ENCODE results near the gene ASTN2.

Gene ASTN2

DNA sequence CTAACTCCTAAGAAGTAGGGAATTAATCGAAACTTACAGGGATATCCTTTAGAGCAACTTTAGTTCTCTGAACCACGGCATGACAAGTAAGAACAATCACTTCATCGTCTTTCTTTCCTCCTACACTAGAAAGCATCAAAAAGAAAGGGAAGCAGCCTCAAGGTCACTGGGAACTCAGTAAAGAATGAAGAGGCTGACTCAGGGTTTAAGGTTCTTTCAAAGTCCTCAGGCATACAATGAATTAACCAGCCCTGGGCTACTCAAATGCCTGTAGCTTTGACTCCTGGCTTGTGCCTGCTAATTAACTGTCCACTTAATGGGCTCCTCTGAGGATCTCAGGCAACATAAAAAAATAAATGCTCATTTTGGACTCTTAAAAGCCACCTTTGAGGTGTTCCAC, 625.8 kb downstream of the ASTN2 start:
- DNase-seq = no peak

DNA sequence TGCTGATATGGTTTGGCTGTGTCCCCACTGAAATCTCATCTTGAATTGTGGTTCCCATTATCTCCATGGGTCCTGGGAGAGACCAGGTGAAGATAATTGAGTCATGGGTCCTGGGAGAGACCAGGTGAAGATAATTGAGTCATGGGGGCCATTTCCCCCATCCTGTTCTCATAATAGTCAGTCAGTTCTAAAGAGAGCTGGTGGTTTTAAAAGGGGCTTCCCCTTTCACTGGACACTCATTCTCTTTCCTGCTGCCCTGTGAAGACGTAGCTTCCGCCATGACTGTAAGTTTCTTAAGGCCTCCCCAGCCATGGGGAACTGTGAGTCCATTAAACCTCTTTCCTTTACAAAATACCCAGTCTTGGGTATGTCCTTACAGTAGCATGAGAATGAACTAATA, 628.1 kb downstream of the ASTN2 start:
- no peak for DNase-seq

DNA sequence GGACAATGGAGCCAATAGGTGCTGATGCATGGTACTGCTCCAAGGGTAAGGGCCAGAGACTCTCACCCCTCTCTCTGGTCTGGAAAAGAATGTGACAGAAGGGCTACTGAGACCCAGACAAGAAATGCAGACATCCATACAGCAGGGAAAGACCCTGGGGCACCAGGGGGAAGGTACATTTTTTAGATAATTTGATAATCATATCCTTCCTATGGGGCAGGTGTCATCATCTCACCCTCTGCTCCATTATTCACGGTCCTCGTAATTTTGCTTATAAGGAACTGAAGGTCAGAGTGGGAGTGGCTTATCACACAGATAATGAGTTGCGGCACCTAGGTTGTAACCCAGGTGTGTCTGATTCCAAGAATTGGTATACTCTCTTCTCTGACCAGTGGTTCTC, 637.7 kb downstream of the ASTN2 start:
- no peak for DNase-seq

DNA sequence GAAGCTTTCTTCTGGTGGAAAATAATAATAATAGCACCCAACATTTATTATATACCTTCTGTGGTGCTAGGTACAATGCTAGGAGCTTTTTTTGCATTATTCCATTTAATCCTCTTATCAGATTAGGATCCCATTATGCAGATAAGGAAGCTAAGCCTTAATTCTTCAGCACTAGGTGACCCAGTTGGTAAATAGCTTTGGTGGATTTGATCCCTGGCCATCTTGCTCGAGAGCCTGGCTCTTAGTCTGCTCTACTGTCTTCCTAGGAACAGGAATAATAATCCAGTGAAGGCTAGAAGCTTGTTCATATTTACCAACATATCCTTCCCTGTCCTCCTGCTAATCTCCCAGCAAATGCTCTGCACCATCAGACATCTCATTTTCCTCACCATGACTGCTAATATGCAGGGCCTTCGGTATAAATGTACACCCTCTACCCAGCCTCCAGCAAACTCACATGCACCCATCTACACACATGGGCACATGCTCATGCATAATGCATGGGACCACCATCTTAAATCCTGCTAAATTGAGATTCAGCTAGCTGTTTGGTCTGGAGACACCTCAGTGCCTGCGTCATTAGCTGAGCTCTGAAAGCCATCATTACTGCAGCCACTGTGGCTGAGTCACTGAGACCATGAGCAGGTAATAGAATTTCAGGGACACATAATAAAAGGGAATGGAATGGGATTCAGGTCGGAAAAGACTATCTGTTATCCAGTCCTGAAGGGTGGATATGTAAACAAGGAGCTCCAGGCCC, 640.3 kb downstream of the ASTN2 start:
- DNase-seq = no peak

DNA sequence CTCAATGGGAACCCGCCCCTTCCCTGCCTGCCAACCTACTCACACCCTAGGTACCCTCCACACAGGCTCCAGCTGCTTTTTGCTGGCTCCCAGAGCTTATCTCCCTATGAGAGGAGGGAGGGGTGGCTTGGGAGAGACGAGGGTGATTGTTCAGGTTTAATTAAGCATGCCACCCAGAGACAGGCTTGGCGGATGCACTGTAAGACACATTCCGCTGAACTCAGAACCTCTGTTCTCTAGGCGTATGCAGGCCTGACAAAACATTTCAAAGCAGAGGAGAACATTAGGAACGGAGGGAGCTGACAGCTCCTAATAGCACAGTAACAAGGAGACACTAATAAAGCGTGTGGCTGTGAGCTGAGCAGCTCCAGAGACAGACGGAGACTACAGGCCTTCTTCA, 647.6 kb downstream of the ASTN2 start:
- DNase-seq = no peak

DNA sequence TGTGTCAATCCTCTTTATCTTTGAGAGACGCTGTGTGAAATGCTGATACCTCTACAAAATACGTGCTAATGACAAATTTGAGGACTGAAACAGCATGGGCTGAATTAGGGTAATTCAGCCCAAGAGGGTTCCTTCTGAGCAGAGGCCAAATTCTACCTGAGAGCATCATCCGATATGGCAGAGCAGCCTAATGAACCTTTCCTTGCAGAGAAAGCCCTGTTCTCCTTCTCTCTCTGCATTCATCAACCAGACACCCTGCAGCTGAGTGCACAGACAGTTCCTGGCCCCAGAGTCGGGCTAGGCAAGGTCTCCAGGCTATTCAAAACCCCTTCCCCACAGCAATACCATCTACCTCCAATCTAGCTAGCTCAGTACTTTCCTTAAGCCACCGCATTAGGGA, 649.8 kb downstream of the ASTN2 start:
- DNase-seq = no peak

DNA sequence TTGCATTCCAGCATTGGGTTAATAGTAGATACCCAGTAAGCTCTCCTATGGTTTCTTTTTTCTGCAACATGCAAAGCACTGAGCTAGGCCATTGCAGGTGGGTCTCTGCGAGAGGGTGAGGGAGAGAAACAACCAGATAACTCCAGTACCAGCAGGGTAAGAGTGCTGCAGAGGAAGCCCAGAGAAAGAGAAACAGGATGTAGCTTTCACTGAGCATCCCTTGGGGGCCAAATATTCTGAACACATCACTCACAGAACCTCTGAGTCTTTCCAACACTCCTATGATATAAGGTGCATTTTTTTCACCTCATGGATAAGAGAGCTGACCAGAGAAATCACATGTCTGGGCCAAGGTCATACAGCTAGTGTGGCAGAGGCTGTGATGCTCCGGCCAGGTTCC, 651.1 kb downstream of the ASTN2 start:
- no peak for DNase-seq

DNA sequence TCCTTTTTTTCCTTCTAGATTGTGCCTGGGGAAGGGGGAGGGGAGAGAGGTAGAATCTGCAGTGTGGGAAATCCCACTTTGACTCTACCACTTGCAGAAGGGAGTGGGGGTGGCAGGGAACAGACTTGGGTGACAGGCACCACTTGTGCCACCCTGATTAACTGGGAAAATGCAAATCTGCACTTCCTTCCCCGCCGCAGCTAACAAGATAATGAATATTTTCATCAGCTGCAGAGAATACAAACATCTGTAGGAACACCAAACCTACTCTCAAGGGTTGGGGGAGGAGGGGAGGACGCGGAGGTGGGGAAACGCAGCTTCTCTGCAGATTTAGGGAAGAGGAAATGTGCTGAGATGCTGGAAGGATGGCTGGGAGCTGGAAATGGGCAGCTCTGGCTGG, 654.2 kb downstream of the ASTN2 start:
- no peak for DNase-seq

DNA sequence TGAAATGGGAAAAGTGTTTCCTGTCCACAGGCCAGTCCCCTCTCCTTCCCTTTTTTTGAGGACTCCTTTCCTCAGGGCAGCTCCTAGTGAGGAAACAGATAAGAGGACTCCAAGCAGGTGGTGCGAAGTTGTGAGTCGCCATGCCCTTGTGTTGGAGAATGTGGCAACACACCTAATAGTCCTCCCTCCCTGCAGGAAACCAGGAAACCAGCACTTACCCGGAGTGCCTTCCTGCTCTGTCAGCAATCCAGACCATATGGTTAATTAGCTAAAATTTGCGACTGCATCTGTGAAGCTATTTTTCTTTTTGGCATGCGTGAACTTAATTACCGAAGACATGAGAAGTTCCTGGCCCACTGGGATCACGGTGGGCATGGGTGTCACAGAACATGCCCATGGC, 657.8 kb downstream of the ASTN2 start:
- no peak for DNase-seq

DNA sequence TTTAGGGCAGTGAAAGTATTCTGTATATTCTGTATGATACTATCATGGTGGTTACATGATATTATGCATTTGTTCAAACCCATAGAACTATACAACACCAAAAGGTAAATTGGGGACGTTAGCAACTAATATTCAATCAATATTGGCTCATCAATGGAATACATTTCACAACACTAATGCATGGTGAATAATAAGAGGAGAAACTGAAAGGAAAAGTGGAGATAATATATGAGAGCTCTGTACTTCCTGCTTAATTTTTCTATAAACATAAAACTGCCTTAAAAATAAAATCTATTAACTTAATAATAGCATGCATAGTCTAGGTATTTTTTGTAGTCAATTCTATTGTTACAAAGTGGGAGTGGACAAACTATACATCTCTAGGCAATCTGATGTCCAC, 661.5 kb downstream of the ASTN2 start:
- no peak for DNase-seq

DNA sequence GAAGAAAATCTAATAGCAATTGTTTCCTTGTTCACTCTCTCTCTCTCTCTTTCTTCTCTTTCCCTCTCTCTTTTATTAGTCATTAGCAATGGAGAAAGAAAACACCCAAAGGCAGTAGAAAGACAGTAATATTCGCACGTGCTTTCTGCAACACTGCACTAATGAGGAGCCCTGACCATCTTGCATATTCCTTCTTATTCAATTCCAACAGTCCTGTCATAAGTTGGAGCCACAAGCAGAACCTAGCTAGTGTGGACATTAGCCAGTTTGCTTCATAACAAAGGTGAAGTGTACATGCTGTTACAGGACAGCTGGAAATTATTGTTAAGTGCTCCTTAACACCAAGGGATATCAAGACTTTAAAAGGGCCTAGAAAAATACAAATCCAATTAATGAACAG, 664.3 kb downstream of the ASTN2 start:
- DNase-seq = no peak

DNA sequence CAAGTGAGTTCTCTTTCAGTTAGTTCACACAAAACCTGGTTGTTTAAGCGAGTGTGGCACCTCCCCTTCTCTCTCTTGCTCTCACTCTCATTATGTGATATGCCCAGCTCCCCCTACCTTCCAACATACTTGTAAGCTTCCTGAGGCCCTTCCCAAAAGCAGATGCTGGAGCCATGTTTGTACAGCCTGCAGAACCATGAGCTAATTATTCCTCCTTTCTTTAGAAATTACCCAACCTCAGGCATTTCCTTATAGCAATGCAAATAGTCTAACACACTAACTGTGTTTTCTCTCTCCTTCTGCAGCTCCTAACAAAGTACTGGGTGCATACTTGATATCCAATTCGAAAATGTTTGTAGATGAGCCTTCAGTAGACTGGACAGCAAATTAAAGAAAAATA, 665.1 kb downstream of the ASTN2 start:
- no peak for DNase-seq

DNA sequence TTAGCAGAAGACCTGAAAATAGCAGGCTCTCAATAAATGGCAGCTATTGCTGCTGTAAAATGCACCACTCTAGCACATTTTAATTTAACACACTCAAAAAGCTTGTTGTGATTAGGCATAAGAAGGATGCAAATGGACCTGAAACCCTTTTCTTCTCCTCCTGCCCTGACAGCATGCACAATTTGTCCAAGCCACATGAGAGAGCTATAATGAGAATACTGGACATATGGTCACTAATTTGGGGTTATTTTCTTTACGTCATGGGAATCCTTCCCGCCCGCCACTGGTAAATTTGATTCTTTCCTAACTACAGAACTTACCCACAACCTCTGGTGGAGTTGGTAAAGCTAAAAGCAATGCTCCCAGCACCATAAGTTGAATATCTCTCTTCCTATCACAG, 665.7 kb downstream of the ASTN2 start:
- DNase-seq = no peak

DNA sequence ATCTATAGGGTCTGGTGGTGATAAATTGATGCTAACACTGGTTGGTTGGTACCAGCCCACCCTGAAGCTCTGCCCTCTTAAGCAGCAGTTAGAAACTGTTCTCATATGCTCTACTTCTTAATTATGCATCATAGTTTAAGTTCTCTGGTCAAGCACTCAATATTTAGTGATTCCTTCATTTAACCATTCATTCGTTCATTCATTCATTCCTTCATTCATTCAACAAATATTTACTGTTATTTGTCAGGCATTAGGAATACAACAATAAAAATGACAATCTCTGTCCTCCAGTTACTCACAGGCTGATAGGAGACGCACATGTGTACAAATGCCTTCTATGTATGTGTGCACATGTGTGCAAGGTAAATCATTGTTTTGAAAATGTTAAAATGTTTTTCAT, 673.1 kb downstream of the ASTN2 start:
- DNase-seq = no peak

DNA sequence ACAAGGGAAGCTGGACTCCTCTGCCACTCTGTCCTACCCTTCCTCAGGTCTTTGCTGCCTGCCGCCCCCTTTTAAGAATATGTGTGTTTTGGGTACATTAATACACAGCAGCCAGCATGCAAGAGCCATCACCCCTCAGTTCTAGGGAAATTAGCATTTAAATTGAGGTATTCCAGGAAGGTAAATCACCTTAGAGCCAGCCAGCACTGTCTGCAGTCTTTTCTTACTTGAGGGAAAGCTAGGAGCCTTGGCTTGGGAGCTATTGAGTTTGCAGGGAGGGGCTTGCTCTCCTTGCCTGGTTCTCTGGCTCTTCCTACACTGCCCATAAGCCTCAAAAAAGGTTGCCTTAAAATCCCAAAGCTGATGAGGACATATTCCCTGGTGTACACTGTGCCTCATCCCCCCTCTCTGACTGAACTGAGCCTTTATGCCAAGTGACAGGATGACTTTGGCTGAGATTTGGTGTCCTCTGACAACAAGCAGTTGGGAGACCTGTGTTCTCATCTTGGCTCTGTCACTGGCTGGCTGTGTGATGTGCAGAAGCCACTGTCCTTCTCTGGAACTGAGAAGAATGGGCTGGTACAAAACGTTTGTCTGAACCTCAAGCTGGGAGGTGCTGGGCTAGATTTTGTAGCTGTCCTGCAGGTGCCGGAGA, 673.6 kb downstream of the ASTN2 start:
- no peak for DNase-seq

DNA sequence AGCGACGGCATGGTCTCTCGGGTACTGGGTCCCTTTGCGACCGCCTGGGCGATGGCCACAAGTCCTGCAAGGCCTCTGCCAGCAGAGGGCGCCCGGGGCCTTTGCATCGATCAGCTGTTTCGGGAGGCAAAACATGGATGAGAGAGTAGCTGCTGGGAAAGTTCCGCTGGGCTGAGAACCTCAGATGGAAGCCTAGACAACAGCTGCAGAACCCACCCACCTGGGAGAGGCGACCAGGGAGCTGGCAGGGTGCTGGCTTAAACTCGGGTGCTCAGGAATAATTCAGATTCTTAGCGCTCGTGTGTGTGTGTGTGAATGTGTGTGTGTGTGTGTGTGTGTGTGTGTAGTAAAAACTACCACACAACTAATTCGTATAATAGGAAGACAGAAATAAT, 677.7 kb downstream of the ASTN2 start:
- DNase-seq = peak; percentile 17

DNA sequence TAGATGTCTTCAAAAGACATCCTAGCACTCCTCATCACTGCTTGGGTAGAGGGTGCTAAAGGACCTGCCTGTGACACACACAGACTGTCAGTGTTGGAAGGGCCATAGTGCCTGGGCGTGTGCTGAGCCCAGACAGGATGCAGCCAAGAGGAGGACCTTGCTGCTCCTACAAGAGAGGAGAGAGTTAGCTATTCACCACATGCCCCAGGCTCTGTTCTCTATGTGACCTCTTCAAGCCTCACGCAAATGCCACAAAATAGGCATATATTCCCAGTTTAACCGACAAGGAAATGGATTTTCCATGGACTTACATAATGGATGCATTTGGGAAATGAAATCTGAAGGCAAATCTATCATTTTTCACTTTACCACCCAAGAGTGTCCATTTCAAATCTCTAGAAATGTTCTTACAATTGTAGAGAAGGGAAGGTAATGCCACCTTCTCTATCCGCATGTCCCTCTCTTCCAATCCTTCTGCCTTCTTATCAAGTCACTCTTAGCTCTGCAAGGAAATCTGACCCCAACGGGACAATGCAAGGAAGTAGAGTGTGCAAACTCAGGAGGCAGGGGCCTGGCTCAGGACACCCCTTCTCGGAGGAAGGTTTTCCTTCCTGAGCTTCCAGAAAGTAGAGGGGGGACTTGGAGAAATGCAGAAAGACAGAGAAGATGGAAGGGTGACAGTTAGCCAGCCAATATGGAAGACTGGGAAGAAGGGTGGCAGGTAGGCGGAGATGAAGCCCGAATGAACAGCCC, 678.3 kb downstream of the ASTN2 start:
- no peak for DNase-seq

DNA sequence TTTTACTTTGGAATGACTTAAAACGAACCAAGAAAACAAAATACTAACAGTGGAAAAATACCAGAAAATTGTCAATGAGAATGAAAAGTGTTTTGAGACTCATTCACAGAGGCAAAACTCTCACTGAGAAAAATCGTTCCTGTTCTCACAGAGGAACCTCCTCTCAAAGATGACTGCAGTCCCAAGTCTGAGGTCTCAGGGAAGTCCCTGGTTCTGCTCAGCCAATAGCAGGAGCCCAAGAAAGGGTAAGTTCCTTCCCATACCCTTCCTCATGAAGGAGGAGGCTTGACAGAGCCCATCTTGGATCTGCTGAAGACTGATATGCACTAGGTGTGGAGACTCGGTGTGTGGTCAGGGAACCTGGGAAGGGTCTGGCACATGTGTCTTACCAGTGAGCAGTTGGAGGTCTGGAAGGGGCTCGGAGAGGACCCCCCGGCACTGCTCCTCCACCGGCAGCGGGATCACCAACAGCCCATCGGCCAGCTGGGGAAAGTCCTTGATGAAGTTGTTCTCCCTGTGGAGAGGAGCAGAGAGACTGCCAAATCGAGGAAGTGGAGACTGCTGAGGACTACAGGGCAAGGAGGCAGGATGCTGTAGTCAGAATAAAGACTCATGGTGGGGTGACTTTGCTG, 681.7 kb downstream of the ASTN2 start:
- DNase-seq = no peak

DNA sequence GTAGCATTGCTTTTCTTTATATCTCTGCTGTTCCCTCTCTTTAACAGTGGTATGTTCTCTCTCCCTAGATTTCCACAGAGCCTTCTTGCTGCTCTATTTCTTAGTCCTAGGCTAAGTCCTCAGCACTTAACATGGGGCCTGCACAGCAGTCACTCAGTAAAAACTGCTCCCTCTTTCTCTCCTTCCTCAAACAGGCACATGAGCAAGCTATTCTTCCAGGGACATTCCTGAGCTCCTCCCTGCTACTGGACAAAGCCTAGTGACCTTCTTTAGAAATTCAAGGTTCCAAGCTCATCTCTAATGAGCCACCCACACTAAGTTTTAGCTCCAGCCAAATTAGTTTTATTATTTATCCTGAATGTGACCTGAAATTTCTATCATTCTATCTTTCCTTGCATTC, 688.3 kb downstream of the ASTN2 start:
- DNase-seq = no peak

DNA sequence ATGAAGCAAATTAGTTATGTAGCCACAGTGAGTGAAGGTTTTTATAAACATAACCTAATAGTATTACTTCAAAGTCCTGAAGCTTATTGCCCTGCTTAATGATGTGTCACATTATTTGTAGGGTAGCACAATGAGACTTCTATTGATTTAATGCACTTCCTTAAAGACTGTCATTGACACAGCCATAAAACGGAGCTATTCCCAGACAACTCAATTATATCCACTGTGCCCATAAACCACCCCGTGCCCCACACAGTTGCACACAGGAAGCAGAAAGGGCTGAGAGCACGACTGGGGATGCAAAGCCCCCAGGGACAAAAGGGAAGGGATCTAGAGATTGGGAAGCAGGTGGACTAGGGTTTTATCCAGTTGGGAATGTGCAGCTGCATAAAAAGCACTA, 690.7 kb downstream of the ASTN2 start:
- no peak for DNase-seq

DNA sequence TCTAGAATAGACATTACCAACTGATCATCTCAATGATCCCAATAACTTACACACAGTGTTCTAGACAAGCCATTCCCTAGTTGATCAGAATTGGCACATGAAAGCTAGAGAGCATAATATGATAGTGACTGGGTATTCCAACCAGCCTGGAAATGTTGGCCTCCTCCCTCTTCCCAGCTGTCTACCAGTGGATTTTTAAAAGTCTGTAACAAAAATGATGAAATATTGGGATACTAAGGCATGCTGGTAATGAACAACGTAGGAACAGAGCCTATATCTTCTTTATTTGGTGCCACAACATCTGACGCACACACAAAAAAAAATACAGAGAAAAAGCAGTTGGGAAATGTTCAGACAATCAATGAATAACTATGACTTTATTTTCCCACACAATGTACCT, 692.9 kb downstream of the ASTN2 start:
- DNase-seq = no peak

DNA sequence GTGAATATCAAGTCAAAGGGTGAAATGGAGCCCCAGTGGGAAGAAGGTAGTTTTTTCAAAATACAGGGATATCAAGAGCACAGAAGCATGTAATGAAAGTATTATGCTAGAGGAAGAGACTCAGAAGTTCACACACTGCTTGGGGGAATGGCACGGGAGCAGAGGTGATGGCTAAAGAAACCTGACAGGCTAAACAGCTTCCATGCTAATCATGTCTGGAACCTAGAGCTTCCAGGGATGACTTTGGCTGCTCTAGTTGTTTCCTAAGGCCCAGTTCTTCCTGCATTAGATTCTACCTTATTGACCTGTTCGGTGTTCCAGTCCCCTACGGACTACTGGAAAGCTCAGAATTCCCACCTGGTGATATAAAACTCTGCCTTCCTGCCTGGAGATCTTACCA, 693.4 kb downstream of the ASTN2 start:
- DNase-seq = no peak

DNA sequence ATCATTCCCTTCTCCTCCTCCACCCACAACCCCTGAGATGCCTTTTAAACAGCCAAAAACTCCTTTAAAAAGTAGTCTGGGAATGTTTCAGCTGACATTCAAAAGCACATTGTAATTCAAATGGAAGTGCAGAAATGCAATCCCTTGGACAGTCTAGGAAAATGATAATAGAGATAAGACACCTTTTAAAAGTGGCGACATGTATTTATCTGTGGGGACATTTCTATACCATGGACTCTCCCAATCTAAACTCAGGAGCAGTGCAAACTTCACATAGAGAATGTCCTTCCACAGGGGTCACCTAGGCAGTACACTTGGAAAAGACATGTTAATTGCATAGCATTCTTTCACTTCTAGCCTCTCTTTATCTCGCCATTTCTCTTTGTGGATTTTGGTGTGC, 694.7 kb downstream of the ASTN2 start:
- no peak for DNase-seq

DNA sequence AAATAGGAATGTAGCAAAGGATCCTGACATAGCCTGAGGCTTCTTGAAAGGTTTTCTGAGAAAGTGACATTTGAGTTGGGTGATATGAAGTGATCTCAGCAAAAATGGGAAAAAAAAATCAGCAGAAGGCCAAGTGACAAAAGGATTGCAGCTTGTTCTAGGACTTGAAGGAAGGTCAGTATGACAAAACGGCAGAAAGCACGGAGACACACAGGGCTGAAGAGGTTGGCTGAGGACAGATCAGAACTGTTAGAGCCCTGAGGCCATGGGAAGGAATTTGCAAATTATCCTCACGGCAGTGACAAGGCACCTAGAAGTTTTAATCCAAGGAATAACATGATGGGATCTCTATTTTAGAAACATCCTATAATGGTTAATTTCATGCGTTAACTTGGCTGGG, 696.7 kb downstream of the ASTN2 start:
- no peak for DNase-seq

Measured in NCI-H526 treated with DMSO at 0.1 percent for 48 hours (cell line).